Measurements from ENCODE around the gene STAM2.

DNA sequence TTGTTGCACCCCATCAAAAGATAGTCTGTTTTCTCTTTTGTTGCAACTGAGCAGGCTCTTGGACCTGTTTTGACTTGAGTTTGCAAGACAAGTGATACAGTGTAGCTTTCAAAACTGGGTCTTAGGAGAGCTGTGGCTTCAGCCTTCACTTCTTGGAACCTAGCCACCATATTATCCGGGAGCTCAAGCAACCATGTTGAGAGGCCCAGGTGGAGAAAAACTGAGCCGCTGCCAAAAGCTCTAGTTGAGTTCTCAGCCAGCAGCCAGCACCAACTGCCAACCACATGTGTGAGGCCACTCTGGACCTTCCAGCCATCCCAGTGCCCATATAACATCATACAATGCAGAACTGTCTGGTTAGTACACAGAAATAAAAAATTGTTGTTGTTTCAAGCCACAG, 82.1 kb downstream of the STAM2 start:
- TF ChIP-seq, protein P1, sequence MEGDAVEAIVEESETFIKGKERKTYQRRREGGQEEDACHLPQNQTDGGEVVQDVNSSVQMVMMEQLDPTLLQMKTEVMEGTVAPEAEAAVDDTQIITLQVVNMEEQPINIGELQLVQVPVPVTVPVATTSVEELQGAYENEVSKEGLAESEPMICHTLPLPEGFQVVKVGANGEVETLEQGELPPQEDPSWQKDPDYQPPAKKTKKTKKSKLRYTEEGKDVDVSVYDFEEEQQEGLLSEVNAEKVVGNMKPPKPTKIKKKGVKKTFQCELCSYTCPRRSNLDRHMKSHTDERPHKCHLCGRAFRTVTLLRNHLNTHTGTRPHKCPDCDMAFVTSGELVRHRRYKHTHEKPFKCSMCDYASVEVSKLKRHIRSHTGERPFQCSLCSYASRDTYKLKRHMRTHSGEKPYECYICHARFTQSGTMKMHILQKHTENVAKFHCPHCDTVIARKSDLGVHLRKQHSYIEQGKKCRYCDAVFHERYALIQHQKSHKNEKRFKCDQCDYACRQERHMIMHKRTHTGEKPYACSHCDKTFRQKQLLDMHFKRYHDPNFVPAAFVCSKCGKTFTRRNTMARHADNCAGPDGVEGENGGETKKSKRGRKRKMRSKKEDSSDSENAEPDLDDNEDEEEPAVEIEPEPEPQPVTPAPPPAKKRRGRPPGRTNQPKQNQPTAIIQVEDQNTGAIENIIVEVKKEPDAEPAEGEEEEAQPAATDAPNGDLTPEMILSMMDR (IDR thresholded peaks at IDR 0.05) = no peak
- no peak for TF ChIP-seq POLR2A (IDR thresholded peaks at IDR 0.05)

All from esophagus squamous epithelium (tissue), 4 donors.